Lower lobe of right lung (tissue), 2 donors: ENCODE results near the gene LGR5. TPM values are rescaled to one million over a fixed set of nuclear protein-coding genes. Genes with fewer than 3 reads are reported as not detected.

Source experiments
- ATAC-seq, 2 donors: fragments of 200-7000 bp; cut with Tn5 transposase; one replicate each; pipeline ENCODE4 v1.9.1; 2020 to 2022; ENCODE audit warnings: mild to moderate bottlenecking in 2 of 2, moderate library complexity in 2 of 2
- DNase-seq: peaks from one replicate; pipeline ENCODE4 v3.0.0-alpha.2; 2020
- H3K27ac ChIP-seq: fragments of 200-600 bp; one replicate; pipeline ENCODE4 v1.8.0; 2022
- H3K27me3 ChIP-seq: fragments of 200-600 bp; one replicate; pipeline ENCODE4 v1.8.0; 2022; ENCODE audit warnings: low read depth
- H3K36me3 ChIP-seq: fragments of 200-600 bp; one replicate; pipeline ENCODE4 v1.8.0; 2022; ENCODE audit warnings: mild to moderate bottlenecking
- H3K4me1 ChIP-seq: fragments of 200-600 bp; one replicate; pipeline ENCODE4 v1.8.0; 2022
- H3K4me3 ChIP-seq: fragments of 200-600 bp; one replicate; pipeline ENCODE4 v1.8.0; 2022; ENCODE audit warnings: mild to moderate bottlenecking
- H3K9me3 ChIP-seq: fragments of 200-600 bp; one replicate; pipeline ENCODE4 v1.8.0; 2022
- intact Hi-C: fragments of 100-400 bp; cut with DNase I; formaldehyde crosslinking; loops from one replicate; pipeline ENCODE4 v1.11.0; 2022
- total RNA-seq: library from RNA; stranded (reverse); fragmentation: NEBNext Ultra II Directional; extraction: Animal tissue kit (Norgen Biotek cat#: 25700); gene quantifications from one replicate; pipeline ENCODE4 v1.2.1, GENCODE V29; 2021
- TF ChIP-seq, protein P1 (sequence below): fragments of 200-600 bp; IDR thresholded peaks from one replicate; pipeline ENCODE4 v1.8.0; 2022; ENCODE audit warnings: antibody characterized with exemption, mild to moderate bottlenecking
- donor health status: DM: no; HTN: yes; CAD: no; lungs with severe emphysema.

LGR5 gene
- total RNA-seq, 1 donor from 2014 or later = 1.2 TPM

DNA sequence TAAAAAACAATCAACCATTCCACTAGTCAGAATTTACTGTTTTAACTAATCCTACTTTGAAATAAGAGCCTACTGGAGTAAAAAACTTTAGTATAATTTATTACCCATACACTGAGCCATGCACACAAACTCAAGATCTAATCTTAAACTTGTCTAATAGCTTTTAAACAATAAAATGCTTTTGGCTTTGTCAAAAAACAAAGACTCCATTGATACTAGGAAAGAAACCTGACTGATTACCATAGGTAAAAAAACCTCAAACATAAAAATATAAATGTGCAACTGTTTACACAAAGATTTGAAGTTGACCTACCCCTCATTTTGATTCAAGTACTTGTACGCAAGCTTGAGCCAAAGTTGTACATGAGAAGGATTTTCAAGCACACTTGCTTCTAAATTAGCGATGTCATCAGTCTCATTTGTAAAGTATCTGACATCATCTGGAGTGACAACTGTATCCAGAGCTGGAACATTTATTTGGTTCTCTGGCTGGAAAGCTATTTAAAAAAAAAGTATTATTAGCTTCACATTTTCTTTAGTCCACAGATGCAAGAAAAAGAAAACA is 187.9 kb downstream of the LGR5 start:
- intact Hi-C loops = no loop called here

More for the DNA sequence above, 187.9 kb downstream of the LGR5 start:
- Histone ChIP-seq H3K9me3 (no peaks in the 10 kb centered on the region), H3K4me1 (no peaks in the 10 kb centered on the region), H3K27me3 (no peaks in the 10 kb centered on the region), H3K4me3 (no peak overlapping the region), H3K36me3 (peaks cover 100% of the 10 kb centered on the region), H3K27ac (no peak overlapping the region)
- DNase-seq (no peak), ATAC-seq (peak in 1 of 2 donors; percentile 54)
- TF ChIP-seq, protein P1, sequence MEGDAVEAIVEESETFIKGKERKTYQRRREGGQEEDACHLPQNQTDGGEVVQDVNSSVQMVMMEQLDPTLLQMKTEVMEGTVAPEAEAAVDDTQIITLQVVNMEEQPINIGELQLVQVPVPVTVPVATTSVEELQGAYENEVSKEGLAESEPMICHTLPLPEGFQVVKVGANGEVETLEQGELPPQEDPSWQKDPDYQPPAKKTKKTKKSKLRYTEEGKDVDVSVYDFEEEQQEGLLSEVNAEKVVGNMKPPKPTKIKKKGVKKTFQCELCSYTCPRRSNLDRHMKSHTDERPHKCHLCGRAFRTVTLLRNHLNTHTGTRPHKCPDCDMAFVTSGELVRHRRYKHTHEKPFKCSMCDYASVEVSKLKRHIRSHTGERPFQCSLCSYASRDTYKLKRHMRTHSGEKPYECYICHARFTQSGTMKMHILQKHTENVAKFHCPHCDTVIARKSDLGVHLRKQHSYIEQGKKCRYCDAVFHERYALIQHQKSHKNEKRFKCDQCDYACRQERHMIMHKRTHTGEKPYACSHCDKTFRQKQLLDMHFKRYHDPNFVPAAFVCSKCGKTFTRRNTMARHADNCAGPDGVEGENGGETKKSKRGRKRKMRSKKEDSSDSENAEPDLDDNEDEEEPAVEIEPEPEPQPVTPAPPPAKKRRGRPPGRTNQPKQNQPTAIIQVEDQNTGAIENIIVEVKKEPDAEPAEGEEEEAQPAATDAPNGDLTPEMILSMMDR = no peak

Other genes starting within 250 kb of the LGR5 start
- gene ZFC3H1, start 224.1 kb downstream of the LGR5 start, total RNA-seq = 57.1 TPM
- gene THAP2, start 224.5 kb downstream of the LGR5 start, total RNA-seq = 6.1 TPM
- gene TMEM19, start 246.3 kb downstream of the LGR5 start, total RNA-seq = 31.4 TPM